Measurements from ENCODE around the gene PAX3.

PAX3 gene

DNA sequence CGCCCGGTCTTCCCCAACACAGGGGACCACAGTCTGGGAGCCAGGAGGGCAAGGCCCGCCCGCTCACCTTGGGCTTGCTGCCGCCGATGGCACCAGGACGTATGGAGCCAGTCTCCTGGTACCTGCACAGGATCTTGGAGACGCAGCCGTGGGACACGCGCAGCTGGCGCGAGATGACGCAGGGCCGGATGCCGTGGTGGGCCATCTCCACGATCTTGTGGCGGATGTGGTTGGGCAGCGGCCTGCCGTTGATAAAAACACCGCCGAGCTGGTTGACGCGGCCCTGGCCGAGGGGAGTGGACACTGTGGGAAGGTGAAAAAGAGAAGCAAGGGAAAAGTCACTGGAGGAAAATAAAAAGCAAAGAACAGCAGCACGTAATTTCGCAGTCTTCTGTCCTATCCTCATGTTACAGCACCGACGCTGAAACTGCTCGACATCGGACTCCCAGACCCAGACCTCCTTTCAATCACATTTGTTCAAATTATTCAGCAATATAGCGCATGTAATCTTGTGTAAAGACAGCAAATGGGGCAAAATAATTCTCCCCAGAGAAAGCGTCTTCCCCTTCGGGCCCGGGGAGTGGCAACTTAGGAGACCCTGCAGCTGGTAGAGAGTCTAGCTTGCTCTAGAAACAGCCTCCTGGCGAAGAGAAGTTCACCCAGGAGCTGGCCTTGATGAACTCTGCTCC is 1.7 kb downstream of the PAX3 start:
- Histone ChIP-seq H3K4me3 (ENCODE audit: low read depth in 1 of 2, low read length in 2 of 2) (no peak overlapping the region), H3K79me2 (ENCODE audit: insufficient read depth, low read length) (no peaks in the 10 kb centered on the region), H3K27ac (ENCODE audit: low read length) (no peak overlapping the region), H4K20me1 (ENCODE audit: insufficient read depth, low read length) (no peaks in the 10 kb centered on the region), H2AFZ (ENCODE audit: low read depth, low read length) (no peak overlapping the region), H3K36me3 (ENCODE audit: insufficient read depth, low read length) (no peaks in the 10 kb centered on the region), H3K4me1 (ENCODE audit: insufficient read depth, low read length) (no peaks in the 10 kb centered on the region), H3K4me2 (ENCODE audit: insufficient read depth, low read length) (no peak overlapping the region), H3K27me3 (ENCODE audit: insufficient read depth, low read length, poor library complexity) (peaks cover 2% of the 10 kb centered on the region), H3K9ac (ENCODE audit: low read depth, low read length) (no peak overlapping the region), H3K9me3 (ENCODE audit: insufficient read depth, low read length, severe bottlenecking) (no peaks in the 10 kb centered on the region)
- TF ChIP-seq EZH2 (IDR thresholded peaks at IDR 0.05; ENCODE audit: borderline replicate concordance, low read depth, low read length, severe bottlenecking): no peak
- TF ChIP-seq, protein P1, sequence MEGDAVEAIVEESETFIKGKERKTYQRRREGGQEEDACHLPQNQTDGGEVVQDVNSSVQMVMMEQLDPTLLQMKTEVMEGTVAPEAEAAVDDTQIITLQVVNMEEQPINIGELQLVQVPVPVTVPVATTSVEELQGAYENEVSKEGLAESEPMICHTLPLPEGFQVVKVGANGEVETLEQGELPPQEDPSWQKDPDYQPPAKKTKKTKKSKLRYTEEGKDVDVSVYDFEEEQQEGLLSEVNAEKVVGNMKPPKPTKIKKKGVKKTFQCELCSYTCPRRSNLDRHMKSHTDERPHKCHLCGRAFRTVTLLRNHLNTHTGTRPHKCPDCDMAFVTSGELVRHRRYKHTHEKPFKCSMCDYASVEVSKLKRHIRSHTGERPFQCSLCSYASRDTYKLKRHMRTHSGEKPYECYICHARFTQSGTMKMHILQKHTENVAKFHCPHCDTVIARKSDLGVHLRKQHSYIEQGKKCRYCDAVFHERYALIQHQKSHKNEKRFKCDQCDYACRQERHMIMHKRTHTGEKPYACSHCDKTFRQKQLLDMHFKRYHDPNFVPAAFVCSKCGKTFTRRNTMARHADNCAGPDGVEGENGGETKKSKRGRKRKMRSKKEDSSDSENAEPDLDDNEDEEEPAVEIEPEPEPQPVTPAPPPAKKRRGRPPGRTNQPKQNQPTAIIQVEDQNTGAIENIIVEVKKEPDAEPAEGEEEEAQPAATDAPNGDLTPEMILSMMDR (IDR thresholded peaks at IDR 0.05; ENCODE audit: borderline replicate concordance, extremely low read depth, low read length, poor library complexity, severe bottlenecking): no peak
- DNase-seq (no peak), ATAC-seq (ENCODE audit: insufficient read depth, low read depth) (no peak)

DNA sequence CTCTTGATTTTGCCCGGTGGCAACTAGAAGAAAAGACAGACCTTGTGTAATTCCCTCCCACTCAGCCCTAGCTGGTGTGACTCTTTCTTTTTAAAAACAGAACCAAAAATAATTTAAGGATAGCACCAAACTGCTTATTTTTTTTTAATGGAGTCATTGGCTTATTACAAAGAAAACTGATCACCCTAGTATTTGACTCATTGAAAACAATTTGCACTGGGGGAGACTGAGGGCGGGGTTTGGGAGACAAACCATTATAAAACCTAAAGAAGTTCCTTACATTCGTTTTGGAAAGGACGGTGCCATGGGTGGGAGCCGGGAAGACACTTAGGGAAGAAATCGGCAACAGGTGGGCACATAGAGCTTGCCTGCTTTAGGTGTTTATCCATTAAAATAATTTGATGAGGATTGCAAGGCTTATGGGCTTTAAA is 2.5 kb downstream of the PAX3 start:
- no peak for DNase-seq
- Histone ChIP-seq H2AFZ (ENCODE audit: low read depth, low read length) (no peak overlapping the region), H3K36me3 (ENCODE audit: insufficient read depth, low read length) (no peaks in the 10 kb centered on the region), H3K4me2 (ENCODE audit: insufficient read depth, low read length) (no peak overlapping the region), H3K9ac (ENCODE audit: low read depth, low read length) (no peak overlapping the region), H3K9me3 (ENCODE audit: insufficient read depth, low read length, severe bottlenecking) (no peaks in the 10 kb centered on the region), H3K4me3 (ENCODE audit: low read depth in 1 of 2, low read length in 2 of 2) (no peak overlapping the region), H3K27ac (ENCODE audit: low read length) (no peak overlapping the region), H4K20me1 (ENCODE audit: insufficient read depth, low read length) (no peaks in the 10 kb centered on the region), H3K4me1 (ENCODE audit: insufficient read depth, low read length) (no peaks in the 10 kb centered on the region), H3K79me2 (ENCODE audit: insufficient read depth, low read length) (no peaks in the 10 kb centered on the region), H3K27me3 (ENCODE audit: insufficient read depth, low read length, poor library complexity) (peaks cover 2% of the 10 kb centered on the region)
- TF ChIP-seq, protein P1 (IDR thresholded peaks at IDR 0.05; ENCODE audit: borderline replicate concordance, extremely low read depth, low read length, poor library complexity, severe bottlenecking): no peak
- no peak for TF ChIP-seq EZH2 (IDR thresholded peaks at IDR 0.05; ENCODE audit: borderline replicate concordance, low read depth, low read length, severe bottlenecking)
- no peak for ATAC-seq (ENCODE audit: insufficient read depth, low read depth)

DNA sequence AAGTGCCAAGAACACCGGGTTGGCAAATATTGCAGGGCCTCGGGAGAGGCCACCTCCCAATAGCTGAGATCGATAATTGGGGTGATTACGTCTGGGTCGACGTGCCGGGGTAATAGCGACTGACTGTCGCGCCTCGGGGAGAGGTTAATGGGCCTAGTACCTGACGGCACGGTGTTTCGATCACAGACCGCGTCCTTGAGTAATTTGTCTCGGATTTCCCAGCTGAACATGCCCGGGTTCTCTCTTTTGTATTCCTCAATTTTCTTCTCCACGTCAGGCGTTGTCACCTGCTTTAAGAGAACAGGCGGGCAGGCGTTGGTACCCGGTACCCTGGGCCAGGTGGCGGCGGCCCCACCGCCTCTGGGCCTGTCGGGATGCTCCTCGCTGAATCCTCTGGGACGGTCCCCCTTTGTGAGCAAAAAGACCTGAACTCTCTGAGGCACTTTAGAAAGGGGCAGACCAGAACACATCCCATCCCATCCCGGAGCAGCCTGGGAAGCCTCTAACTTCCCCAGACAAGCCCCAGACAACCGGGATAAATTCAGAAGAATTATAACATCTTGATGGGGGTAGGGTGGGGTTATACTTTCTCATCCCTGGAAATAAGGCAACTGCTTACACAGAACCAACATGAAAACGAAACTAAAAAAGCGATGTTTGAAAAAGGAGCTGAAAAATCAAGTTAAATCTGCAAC is 3.3 kb downstream of the PAX3 start:
- Histone ChIP-seq H3K79me2 (ENCODE audit: insufficient read depth, low read length) (no peaks in the 10 kb centered on the region), H3K4me1 (ENCODE audit: insufficient read depth, low read length) (no peaks in the 10 kb centered on the region), H3K27me3 (ENCODE audit: insufficient read depth, low read length, poor library complexity) (peaks cover 2% of the 10 kb centered on the region), H3K36me3 (ENCODE audit: insufficient read depth, low read length) (no peaks in the 10 kb centered on the region), H4K20me1 (ENCODE audit: insufficient read depth, low read length) (no peaks in the 10 kb centered on the region), H2AFZ (ENCODE audit: low read depth, low read length) (no peak overlapping the region), H3K4me3 (ENCODE audit: low read depth in 1 of 2, low read length in 2 of 2) (no peak overlapping the region), H3K4me2 (ENCODE audit: insufficient read depth, low read length) (no peak overlapping the region), H3K9ac (ENCODE audit: low read depth, low read length) (no peak overlapping the region), H3K9me3 (ENCODE audit: insufficient read depth, low read length, severe bottlenecking) (no peaks in the 10 kb centered on the region), H3K27ac (ENCODE audit: low read length) (no peak overlapping the region)
- TF ChIP-seq, protein P1 (IDR thresholded peaks at IDR 0.05; ENCODE audit: borderline replicate concordance, extremely low read depth, low read length, poor library complexity, severe bottlenecking): no peak
- no peak for TF ChIP-seq EZH2 (IDR thresholded peaks at IDR 0.05; ENCODE audit: borderline replicate concordance, low read depth, low read length, severe bottlenecking)
- no peak for DNase-seq
- no peak for ATAC-seq (ENCODE audit: insufficient read depth, low read depth)
